HG02759 (cell line): ENCODE measurements around the gene TARS2.
A peak's percentile ranks its signal among the peaks of the same experiment; 100 is the strongest.

ENCODE experiments used
- ATAC-seq: cut with Tn5 transposase; IDR thresholded peaks from one replicate; pipeline ENCODE4 v1.9.1; 2021; ENCODE audit warnings: mild to moderate bottlenecking, moderate library complexity; ENCODE audit not compliant: unreplicated experiment

Gene TARS2

DNA sequence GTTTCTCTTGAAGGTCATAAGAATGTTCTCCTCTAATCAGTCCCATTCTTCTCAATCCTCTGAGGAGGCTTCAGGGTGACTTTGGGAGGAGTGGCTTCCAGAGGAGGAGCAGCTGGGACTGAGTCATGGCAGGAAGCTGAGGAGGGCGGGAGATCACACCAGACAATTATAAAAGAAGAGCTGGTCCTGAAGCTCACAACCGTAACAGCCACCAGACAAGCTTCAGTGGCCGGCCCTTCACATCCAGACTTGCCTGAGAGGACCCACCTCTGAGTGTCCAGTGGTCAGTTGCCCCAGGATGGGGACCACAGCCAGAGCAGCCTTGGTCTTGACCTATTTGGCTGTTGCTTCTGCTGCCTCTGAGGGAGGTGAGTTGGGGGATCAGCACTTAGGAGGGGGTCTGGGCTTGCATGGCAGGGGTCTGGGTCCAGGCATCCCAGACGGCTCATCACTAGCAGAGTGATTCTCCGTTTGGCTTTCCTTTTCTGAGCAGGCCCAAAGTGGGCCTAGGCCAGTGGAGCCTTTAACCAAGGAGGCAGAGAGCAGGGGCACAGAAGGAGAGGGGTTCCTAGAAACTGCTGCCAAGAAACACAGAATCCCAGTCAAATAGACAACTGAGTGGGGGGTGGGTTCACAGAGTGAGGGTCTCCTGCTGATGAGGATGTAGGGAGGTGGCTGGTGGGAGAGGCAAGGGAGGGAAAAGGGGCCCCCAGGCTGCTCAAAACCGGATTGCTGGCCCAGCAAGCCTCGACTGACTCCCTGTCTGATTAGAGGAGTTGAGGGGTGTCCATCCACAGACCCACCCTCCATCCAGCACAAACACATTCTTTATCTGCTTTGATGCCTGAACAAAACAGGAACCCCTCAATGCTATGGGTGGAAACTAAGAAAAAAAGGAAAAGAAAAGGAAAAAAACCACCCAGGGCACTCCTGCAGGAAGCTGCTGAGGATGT, 21.0 kb downstream of the TARS2 start, which contains the start of gene ECM1:
ECM1 (plus strand) TSS at position 198 of the 953 bp plus-strand sequence; CDS start at position 299, 101 bp downstream.
- ATAC-seq, result no peak

DNA sequence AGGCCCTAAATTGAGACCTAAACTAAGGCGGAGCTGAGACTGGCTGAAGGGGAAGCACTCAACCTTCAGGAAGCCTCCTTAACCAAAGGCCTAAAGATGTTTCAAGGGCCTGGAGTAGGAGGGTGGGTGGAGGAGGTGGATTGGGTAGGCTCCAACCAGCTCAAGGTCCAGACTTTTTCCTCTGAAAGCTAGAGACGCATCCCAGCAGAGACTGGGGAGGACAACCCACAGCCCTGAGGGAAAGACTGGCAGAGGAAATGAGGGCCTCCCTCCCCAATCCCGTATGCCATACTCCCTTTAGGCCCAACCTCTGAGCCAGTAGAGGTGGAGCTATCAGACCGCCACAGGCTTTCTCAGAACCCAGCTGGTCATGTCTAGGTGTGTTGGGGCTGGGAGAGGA, 21.8 kb downstream of the TARS2 start:
- no peak for ATAC-seq

- ATAC-seq, result no peak
Measured at GRCh38 chr1:150511551-150511950, 24.3 kb downstream of the TARS2 start.

- no peak for ATAC-seq
Measured at GRCh38 chr1:150511985-150512660, 24.9 kb downstream of the TARS2 start.

- ATAC-seq, result no peak
Measured at GRCh38 chr1:150512846-150513245, 25.6 kb downstream of the TARS2 start.

- ATAC-seq, result no peak
Measured at GRCh38 chr1:150513351-150513791, 26.2 kb downstream of the TARS2 start.

GRCh38 chr1:150514260-150514659, 27.0 kb downstream of the TARS2 start:
- ATAC-seq, result no peak

DNA sequence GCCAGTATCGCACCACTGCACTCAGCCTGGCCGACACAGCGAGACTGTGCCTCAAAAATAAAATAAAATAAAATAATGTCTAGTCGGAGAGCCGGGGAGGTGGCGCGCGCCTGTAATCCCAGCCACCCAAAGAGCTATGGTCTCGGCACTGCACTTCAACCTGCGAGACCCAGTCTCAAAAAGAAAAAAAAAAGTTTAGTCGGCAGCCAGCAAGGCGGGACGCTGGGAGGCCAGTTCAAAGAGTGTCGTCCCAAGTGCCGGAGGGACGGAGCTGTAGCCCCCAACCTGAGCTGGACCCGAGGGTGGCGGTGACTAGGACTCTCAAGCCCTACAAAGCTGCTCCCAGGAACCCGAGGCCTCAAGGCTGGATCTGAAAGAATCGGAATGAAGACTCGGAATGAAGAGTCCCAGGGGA, 27.7 kb downstream of the TARS2 start:
- ATAC-seq, result peak; percentile 10

DNA sequence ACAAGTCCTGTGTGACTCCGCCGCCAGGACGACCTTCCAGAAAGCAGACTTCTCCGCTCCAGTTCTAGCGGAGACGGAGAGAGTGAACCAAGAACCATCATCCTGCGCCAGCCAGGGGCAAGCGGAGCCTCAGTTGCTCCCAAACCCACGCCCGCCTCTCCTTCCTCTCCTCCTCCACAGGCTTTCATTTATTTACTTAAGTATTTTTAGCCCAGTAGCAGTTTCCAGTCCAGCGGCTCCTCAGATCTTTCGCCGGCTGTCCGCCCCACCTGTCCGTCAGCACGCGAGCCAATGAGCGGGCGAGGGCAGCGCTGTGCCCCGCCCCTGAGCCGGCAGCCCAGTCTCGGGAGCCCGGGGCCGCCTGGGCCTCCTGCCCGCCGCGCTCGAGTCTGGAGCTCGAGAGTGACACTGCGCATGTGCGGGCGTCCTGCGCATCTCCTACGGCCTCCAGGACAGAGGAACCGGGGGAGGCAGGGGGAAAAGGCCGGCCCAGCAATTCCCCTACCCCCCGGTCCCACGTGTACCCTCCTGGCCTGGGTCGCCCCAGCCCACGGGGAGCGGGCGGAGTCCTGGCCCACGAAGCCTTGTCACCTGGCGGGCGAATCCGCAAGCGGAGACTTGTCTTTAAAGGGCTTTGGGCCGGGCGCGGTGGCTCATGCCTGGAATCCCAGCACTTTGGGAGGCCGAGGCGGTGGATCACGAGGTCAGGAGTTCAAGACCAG, 28.3 kb downstream of the TARS2 start, which contains the start of gene FALEC:
FALEC (plus strand) TSS at position 425 of the 722 bp plus-strand sequence.
- peak; percentile 98 for ATAC-seq

- ATAC-seq, result no peak
Measured at GRCh38 chr1:150516050-150516591, 28.9 kb downstream of the TARS2 start.

DNA sequence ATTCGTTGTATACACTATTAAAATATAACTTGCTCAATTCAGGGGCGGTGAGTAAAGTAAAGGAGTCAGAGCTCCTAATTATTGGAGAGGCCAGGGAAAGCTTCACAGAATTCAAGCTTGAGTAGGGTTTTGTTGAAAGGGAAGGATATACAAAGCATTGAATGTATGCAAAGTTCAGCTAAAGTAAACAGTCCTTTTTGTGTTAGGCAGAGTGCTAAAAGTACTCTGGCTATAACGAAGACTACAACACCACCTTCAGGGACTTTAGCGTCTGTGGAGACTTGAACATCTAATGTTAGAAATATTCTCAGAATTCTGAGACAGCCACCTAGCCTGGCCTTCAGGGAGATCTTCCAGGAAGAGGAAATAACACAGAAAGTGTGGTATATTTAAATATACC, 29.4 kb downstream of the TARS2 start:
- ATAC-seq, result no peak

- ATAC-seq, result no peak
Measured at GRCh38 chr1:150521196-150521968, 34.2 kb downstream of the TARS2 start.

DNA sequence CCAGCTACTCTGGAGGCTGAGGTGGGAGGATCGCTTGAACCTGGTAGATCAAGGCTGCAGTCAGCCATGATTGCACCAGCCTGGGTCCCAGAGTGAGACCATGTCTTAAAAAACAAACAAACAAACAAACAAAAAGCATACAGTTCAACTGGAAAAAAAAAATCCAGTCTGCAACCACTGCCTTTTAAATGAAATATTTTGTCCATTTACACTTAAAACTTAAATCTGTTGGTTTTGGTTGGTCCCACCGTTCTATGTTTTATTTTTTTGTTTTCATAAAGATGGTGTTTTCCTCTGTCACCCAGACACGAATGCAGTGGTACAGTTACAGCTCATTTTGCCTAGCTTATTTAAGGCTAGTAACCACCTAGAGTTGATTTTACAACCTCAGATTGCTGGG, 38.1 kb downstream of the TARS2 start:
- ATAC-seq, result no peak

- no peak for ATAC-seq
Measured at GRCh38 chr1:150528196-150528595, 41.0 kb downstream of the TARS2 start.

GRCh38 chr1:150529017-150529416, 41.8 kb downstream of the TARS2 start:
- no peak for ATAC-seq

- ATAC-seq, result no peak
Measured at GRCh38 chr1:150530491-150531159, 43.4 kb downstream of the TARS2 start.

DNA sequence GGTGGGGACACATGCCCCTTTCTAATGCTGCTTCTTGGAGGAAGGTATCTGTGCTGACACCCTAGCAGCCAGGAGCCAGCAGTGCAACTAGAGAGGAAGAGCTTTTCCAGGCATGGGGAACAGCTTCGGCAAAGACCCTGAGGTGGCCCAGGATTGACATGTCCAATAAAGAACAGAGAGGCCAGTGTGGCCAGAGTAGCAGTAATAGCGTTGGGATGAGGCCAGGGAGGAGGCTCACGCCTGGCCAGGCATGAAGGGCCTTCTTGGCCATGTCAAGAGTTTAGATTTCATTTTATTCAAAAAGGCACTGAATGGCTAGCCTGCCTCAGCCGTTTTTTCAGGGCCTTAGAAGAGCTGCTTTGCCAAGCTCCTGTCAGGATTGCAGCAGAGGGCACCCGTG, 45.6 kb downstream of the TARS2 start:
- no peak for ATAC-seq

GRCh38 chr1:150534002-150534401, 46.8 kb downstream of the TARS2 start:
- no peak for ATAC-seq

GRCh38 chr1:150535511-150536287, 48.5 kb downstream of the TARS2 start:
- ATAC-seq, result no peak
